Endothelial cell of umbilical vein (primary cell): ENCODE measurements around the gene P4HB. TPM values are rescaled to one million over a fixed set of nuclear protein-coding genes. Genes with fewer than 3 reads are reported as not detected.

Experiments
- BruUV-seq: library from RNA; stranded (reverse); fragments of 400-500 nt; replicated peaks from 2 replicates; lab custom pipeline; 2021; lab: Mats Ljungman, UMichigan
- CTCF ChIA-PET: fragments of 300-600, 350-600 bp; sonication (Branson Sonifier 250); formaldehyde crosslinking; loops from one replicate; lab custom pipeline; 2021; ENCODE audit warnings: antibody characterized with exemption, inconsistent platforms; lab: Charles Lee
- POLR2A ChIA-PET: fragments of 300-600, 350-600 bp; sonication (Branson Sonifier 250); formaldehyde crosslinking; loops from one replicate; lab custom pipeline; 2021; ENCODE audit warnings: antibody characterized with exemption, inconsistent platforms; lab: Charles Lee
- DNase-seq: peaks from one replicate; pipeline ENCODE4 v3.0.0-alpha.2; 2011; ENCODE audit warnings: low read depth, low spot score
- FAIRE-seq: peaks from 2 replicates; lab custom pipeline; 2011; peaks lifted over from hg19 to GRCh38; lab: Jason Lieb, UNC
- H2AFZ ChIP-seq: 2 replicates; pipeline ENCODE4 v1.6.0; 2012; ENCODE audit warnings: low read depth, low read length, control low read depth, inconsistent platforms
- H3K27ac ChIP-seq: 2 replicates; pipeline ENCODE4 v1.5.1; 2011; ENCODE audit warnings: low read depth, mild to moderate bottlenecking, control low read depth, low read length, moderate library complexity; ENCODE audit not compliant: insufficient read depth
- H3K27me3 ChIP-seq, 2 experiments: 2 replicates each; pipeline versions ENCODE4 v1.6.0 to v1.6.1; 2011; ENCODE audit warnings: low read length in 2 of 2, mixed read lengths in 1 of 2; ENCODE audit not compliant: control insufficient read depth in 2 of 2, insufficient read depth in 2 of 2
- H3K36me3 ChIP-seq, 2 experiments: 2 replicates in 1 of 2; 3 replicates in 1 of 2; pipeline ENCODE4 v1.5.1; 2011; ENCODE audit warnings: low read length in 2 of 2, mild to moderate bottlenecking in 1 of 2, moderate library complexity in 1 of 2; ENCODE audit not compliant: control insufficient read depth in 2 of 2, insufficient read depth in 2 of 2; ENCODE audit errors: extremely low read depth in 1 of 2
- H3K4me1 ChIP-seq: 3 replicates; pipeline ENCODE4 v1.5.1; 2011; ENCODE audit warnings: mild to moderate bottlenecking, low read length; ENCODE audit not compliant: control insufficient read depth, insufficient read depth; ENCODE audit errors: extremely low read depth
- H3K4me2 ChIP-seq: 2 replicates; pipeline ENCODE4 v1.6.1; 2011; ENCODE audit warnings: low read length, control low read depth, mixed read lengths; ENCODE audit not compliant: insufficient read depth
- H3K4me3 ChIP-seq, 3 experiments: fragments of 200-600 bp in 1 of 3; sonication (generic), shearing (Covaris generic) in 1 of 3; replicated peaks in 1 of 3; 2 replicates each; pipeline ENCODE4 v1.5.1; 2011 to 2016; ENCODE audit warnings: control low read depth in 3 of 3, low read length in 3 of 3, mild to moderate bottlenecking in 2 of 3, inconsistent platforms in 1 of 3, low read depth in 1 of 3, moderate library complexity in 1 of 3; ENCODE audit not compliant: insufficient read depth in 1 of 3
- H3K79me2 ChIP-seq: 2 replicates; pipeline ENCODE4 v1.6.0; 2012; ENCODE audit warnings: low read length, inconsistent platforms; ENCODE audit not compliant: control insufficient read depth, insufficient read depth
- H3K9ac ChIP-seq: replicated peaks from 2 replicates; pipeline ENCODE3; 2011; ENCODE audit warnings: low read length, control low read depth; ENCODE audit not compliant: insufficient read depth; ENCODE audit errors: extremely low read depth
- H3K9me1 ChIP-seq: replicated peaks from 3 replicates; pipeline ENCODE4 v1.6.0; 2011; ENCODE audit warnings: mild to moderate bottlenecking, low read length; ENCODE audit not compliant: control insufficient read depth, insufficient read depth; ENCODE audit errors: extremely low read depth
- H3K9me3 ChIP-seq: replicated peaks from 2 replicates; pipeline ENCODE4 v1.5.1; 2012; ENCODE audit warnings: low read length, inconsistent platforms; ENCODE audit not compliant: control insufficient read depth, insufficient read depth
- H4K20me1 ChIP-seq: replicated peaks from 2 replicates; pipeline ENCODE3; 2011; ENCODE audit warnings: mild to moderate bottlenecking, low read length; ENCODE audit not compliant: control insufficient read depth, insufficient read depth; ENCODE audit errors: extremely low read depth
- FOS ChIP-seq: IDR thresholded peaks from 2 replicates; pipeline ENCODE4 v1.6.1; 2011; ENCODE audit warnings: mild to moderate bottlenecking, low read length, moderate library complexity, borderline replicate concordance; ENCODE audit not compliant: insufficient read depth
- POLR2A ChIP-seq: IDR thresholded peaks from 2 replicates; pipeline ENCODE4 v1.6.1; 2012; ENCODE audit warnings: low read depth, mild to moderate bottlenecking, control low read depth, low read length
- POLR2AphosphoS5 ChIP-seq: IDR thresholded peaks from 2 replicates; pipeline ENCODE4 v1.6.1; 2012; ENCODE audit warnings: low read depth, mild to moderate bottlenecking, control low read depth, low read length, moderate library complexity; ENCODE audit not compliant: insufficient read depth
- dilution Hi-C: fragments of 300-500 bp; cut with MboI; formaldehyde crosslinking; loops from one replicate; pipeline ENCODE4 v1.15.0; 2019; ENCODE audit warnings: low sequenced_read_pairs; ENCODE audit not compliant: extremely low pct_ligation_motif_present
- intact Hi-C: fragments of 100-400 bp; cut with micrococcal nuclease; formaldehyde crosslinking; loops from one replicate; pipeline ENCODE4 v1.10.0; 2022
- polyA plus RNA-seq, 4 experiments: library from polyadenylated mRNA; depleted of rRNA in 3 of 4; stranded (reverse) in 3 of 4; unstranded in 1 of 4; fragments of >200 nt; gene quantifications; 2 replicates each; pipeline versions ENCODE4 v1.2.1 to v1.2.3, GENCODE V29; 2011 to 2012; ENCODE audit warnings: missing spikeins in 1 of 4
- total RNA-seq: library from RNA; stranded (reverse); gene quantifications from 2 replicates; pipeline ENCODE4 v1.2.3, GENCODE V29; 2021
- TF ChIP-seq, protein P1 (sequence below): IDR thresholded peaks from 2 replicates; pipeline ENCODE4 v1.6.1; 2011; ENCODE audit not compliant: insufficient read depth, insufficient read length
- TF ChIP-seq, protein P2 (sequence below), 2 donors: IDR thresholded peaks; 1 replicate in 1 of 2; 2 replicates in 1 of 2; pipeline ENCODE4 v1.5.1; 2011; ENCODE audit warnings: low read length in 2 of 2, mild to moderate bottlenecking in 2 of 2, moderate library complexity in 2 of 2, control low read depth in 1 of 2, inconsistent platforms in 1 of 2, low read depth in 1 of 2; ENCODE audit not compliant: insufficient read depth in 1 of 2; ENCODE audit errors: extremely low read depth in 1 of 2

The P4HB gene
- total and polyA plus RNA-seq, 2 donors (not counting 3 experiments of a cell fraction or from before 2014, with no cell fraction given) = 201 to 988 TPM

DNA sequence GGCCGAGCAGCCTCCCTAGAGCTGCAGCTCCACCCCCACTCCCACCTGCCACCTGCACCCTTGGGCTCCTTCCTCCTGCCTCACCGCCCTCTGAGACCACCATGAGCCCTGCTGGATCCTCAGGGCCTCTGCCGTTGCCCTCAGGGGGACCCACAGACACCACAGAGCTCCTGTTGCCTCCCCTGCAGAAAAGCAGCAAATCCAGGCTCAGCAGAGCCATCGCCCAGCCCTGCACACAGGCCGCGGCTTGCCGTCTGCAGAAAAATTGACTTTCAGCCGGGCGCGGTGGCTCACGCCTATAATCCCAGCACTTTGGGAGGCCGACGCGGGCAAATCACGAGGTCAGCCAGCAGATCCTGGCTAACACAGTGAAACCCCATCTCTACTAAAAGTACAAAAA, 18.5 kb downstream of the P4HB start:
- H3K79me2 ChIP-seq = no peaks in the 10 kb centered on the region
- H3K4me1 ChIP-seq = no peaks in the 10 kb centered on the region
- dilution Hi-C loops = no loop called here
- POLR2A ChIA-PET = no interaction called here
- no peaks in the 10 kb centered on the region for H3K27me3 ChIP-seq
- H3K27ac ChIP-seq = no peak overlapping the region
- peaks cover 19 to 42% of the 10 kb centered on the region in 2 experiments for H3K36me3 ChIP-seq
- TF ChIP-seq POLR2A (no peak), POLR2AphosphoS5 (no peak), FOS (no peak)
- TF ChIP-seq, protein P1, sequence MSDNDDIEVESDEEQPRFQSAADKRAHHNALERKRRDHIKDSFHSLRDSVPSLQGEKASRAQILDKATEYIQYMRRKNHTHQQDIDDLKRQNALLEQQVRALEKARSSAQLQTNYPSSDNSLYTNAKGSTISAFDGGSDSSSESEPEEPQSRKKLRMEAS = no peak
- TF ChIP-seq, protein P2, sequence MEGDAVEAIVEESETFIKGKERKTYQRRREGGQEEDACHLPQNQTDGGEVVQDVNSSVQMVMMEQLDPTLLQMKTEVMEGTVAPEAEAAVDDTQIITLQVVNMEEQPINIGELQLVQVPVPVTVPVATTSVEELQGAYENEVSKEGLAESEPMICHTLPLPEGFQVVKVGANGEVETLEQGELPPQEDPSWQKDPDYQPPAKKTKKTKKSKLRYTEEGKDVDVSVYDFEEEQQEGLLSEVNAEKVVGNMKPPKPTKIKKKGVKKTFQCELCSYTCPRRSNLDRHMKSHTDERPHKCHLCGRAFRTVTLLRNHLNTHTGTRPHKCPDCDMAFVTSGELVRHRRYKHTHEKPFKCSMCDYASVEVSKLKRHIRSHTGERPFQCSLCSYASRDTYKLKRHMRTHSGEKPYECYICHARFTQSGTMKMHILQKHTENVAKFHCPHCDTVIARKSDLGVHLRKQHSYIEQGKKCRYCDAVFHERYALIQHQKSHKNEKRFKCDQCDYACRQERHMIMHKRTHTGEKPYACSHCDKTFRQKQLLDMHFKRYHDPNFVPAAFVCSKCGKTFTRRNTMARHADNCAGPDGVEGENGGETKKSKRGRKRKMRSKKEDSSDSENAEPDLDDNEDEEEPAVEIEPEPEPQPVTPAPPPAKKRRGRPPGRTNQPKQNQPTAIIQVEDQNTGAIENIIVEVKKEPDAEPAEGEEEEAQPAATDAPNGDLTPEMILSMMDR (IDR thresholded peaks at IDR 0.05; ENCODE audit: extremely low read depth in 1 of 2, insufficient read depth in 1 of 2, low read depth in 1 of 2, low read length in 2 of 2) = no peak
- H4K20me1 ChIP-seq = no peaks in the 10 kb centered on the region
- DNase-seq (no peak), FAIRE-seq (no peak)
- no peak overlapping the region for H3K4me2 ChIP-seq
- no TSS peak for BruUV-seq
- intact Hi-C loops = no loop called here
- H3K9me1 ChIP-seq = no peaks in the 10 kb centered on the region
- no peaks in the 10 kb centered on the region for H3K9me3 ChIP-seq
- H3K9ac ChIP-seq = no peak overlapping the region
- CTCF ChIA-PET = no interaction called here
- H2AFZ ChIP-seq = no peak overlapping the region
- H3K4me3 ChIP-seq = no peak overlapping the region
